OCI-LY7 (cell line): ENCODE measurements around the gene POTEJ.
"Not testable (repeated sequence)": the region's sequence is repeated elsewhere in the genome, so short reads cannot be mapped to it uniquely, and the experiment has no call there.

Experiments
- EZH2phosphoT487 ChIP-seq: fragments of 200-600 bp; sonication (generic); IDR thresholded peaks from 2 replicates; pipeline ENCODE4 v1.6.1; 2018; ENCODE audit warnings: low read depth, borderline replicate concordance, mild to moderate bottlenecking, mixed run types, antibody characterized with exemption, low read length, moderate library complexity, mixed read lengths
- TF ChIP-seq, protein P1 (sequence below): fragments of 200-600 bp; sonication (generic); conservative IDR thresholded peaks from 2 replicates; pipeline ENCODE4 v1.5.1; 2014; ENCODE audit warnings: mild to moderate bottlenecking, antibody characterized with exemption, low read length, moderate library complexity, mixed read lengths

DNA sequence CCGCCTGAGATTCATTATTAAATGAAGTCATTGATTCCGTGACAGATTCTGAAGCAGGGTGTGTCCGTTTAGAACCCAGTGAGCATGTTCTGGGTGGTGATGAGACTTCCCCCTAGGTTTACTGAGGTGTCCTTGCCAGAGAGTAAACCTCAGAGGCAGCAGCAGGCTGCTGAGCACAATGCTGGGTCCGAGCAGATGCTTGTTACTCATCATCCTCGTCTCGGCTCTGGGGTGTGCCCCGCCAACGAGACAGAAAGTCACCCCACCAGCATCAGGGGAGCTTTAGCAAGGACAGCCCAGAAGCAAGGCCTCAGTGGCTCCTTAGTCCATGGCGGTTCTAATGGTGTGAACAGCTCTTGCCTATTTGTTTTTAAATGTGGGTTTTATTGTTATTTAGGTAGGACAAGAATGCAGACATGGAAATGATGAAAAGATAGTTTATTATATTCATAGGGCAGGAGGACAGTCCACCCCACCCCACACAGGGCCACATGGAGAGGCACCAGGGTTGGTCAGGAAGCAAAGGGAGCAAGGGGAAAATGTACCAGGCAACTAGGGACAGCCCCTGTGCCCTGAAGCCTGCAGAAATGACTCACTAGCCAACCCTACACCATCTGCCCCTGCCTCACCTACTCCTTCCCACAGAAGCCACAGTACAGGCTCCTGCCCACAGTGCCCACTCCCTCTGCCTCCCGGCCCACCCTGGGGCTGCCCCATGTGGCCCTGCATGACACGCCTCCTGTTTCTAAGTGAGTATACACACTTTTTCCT lies 22.4 kb upstream of the POTEJ start:
- TF ChIP-seq, protein P1, sequence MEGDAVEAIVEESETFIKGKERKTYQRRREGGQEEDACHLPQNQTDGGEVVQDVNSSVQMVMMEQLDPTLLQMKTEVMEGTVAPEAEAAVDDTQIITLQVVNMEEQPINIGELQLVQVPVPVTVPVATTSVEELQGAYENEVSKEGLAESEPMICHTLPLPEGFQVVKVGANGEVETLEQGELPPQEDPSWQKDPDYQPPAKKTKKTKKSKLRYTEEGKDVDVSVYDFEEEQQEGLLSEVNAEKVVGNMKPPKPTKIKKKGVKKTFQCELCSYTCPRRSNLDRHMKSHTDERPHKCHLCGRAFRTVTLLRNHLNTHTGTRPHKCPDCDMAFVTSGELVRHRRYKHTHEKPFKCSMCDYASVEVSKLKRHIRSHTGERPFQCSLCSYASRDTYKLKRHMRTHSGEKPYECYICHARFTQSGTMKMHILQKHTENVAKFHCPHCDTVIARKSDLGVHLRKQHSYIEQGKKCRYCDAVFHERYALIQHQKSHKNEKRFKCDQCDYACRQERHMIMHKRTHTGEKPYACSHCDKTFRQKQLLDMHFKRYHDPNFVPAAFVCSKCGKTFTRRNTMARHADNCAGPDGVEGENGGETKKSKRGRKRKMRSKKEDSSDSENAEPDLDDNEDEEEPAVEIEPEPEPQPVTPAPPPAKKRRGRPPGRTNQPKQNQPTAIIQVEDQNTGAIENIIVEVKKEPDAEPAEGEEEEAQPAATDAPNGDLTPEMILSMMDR = not testable (repeated sequence)
- not testable (repeated sequence) for TF ChIP-seq EZH2phosphoT487
